Lower leg skin (tissue), 3 donors: ENCODE results near the gene PRR14.

Experiments
- CTCF ChIP-seq, 3 donors: fragments of 450-650 bp; IDR thresholded peaks; one replicate each; pipeline ENCODE4 v1.5.1; 2016; ENCODE audit warnings: antibody characterized with exemption in 3 of 3, mild to moderate bottlenecking in 3 of 3, moderate library complexity in 2 of 3
- POLR2A ChIP-seq, 2 donors: fragments of 450-650 bp; IDR thresholded peaks; one replicate each; pipeline ENCODE4 v1.6.1; 2016 to 2017; ENCODE audit warnings: antibody characterized with exemption in 2 of 2, mild to moderate bottlenecking in 1 of 2, moderate library complexity in 1 of 2

- no peak for TF ChIP-seq CTCF (IDR thresholded peaks at IDR 0.05)
- no peak for TF ChIP-seq POLR2A (IDR thresholded peaks at IDR 0.05)
Measured at GRCh38 chr16:30652005-30652296, 1.2 kb downstream of the PRR14 start.
